H1 (cell line): ENCODE measurements around the gene TK1. TPM values are rescaled to one million over a fixed set of nuclear protein-coding genes. Genes with fewer than 3 reads are reported as not detected.

Experiments used
- CTCF ChIA-PET: fragments of 300-600 bp; sonication (Branson Sonifier 250); formaldehyde crosslinking; loops from one replicate; lab custom pipeline; 2021; ENCODE audit not compliant: partially characterized antibody; lab: Charles Lee
- POLR2A ChIA-PET: fragments of 300-600 bp; sonication (Branson Sonifier 250); formaldehyde crosslinking; loops from one replicate; lab custom pipeline; 2021; ENCODE audit warnings: inconsistent platforms; ENCODE audit not compliant: partially characterized antibody; lab: Charles Lee
- DNase-seq, 2 experiments: peaks; one replicate each; pipeline versions ENCODE4 v3.0.0 to v3.0.0-alpha.2; 2010 to 2022; ENCODE audit warnings: low spot score in 2 of 2, low read depth in 1 of 2, mixed read lengths in 1 of 2
- FAIRE-seq: peaks from 2 replicates; lab custom pipeline; 2011; peaks lifted over from hg19 to GRCh38; lab: Jason Lieb, UNC
- H2AFZ ChIP-seq: 2 replicates; pipeline ENCODE4 v1.8.1; 2012; ENCODE audit warnings: low read length, inconsistent platforms
- H2AK5ac ChIP-seq: 2 replicates; pipeline ENCODE4 v1.6.1; 2013; ENCODE audit warnings: low read depth, low read length
- H2BK120ac ChIP-seq: replicated peaks from 2 replicates; pipeline ENCODE3; 2013; ENCODE audit warnings: low read depth, low read length, inconsistent platforms
- H2BK12ac ChIP-seq: 2 replicates; pipeline ENCODE4 v1.6.1; 2013; ENCODE audit warnings: low read depth, low read length
- H2BK15ac ChIP-seq: 2 replicates; pipeline ENCODE4 v1.6.1; 2013; ENCODE audit warnings: low read length
- H2BK20ac ChIP-seq: 2 replicates; pipeline ENCODE4 v1.6.1; 2013; ENCODE audit warnings: low read length
- H2BK5ac ChIP-seq: 2 replicates; pipeline ENCODE4 v1.6.1; 2013; ENCODE audit warnings: low read depth, low read length
- H3K14ac ChIP-seq: 2 replicates; pipeline ENCODE4 v1.6.1; 2013; ENCODE audit warnings: inconsistent platforms; ENCODE audit not compliant: insufficient read length
- H3K18ac ChIP-seq: 2 replicates; pipeline ENCODE4 v1.6.1; 2013; ENCODE audit warnings: low read length; ENCODE audit errors: extremely low read depth
- H3K23ac ChIP-seq: 2 replicates; pipeline ENCODE4 v1.6.1; 2013; ENCODE audit warnings: inconsistent platforms; ENCODE audit not compliant: insufficient read length
- H3K23me2 ChIP-seq: 2 replicates; pipeline ENCODE4 v1.6.1; 2013; ENCODE audit warnings: low read depth, low read length
- H3K27ac ChIP-seq: 2 replicates; pipeline ENCODE4 v1.6.1; 2011; ENCODE audit warnings: low read depth, low read length, inconsistent platforms
- H3K27me3 ChIP-seq, 4 experiments: replicated peaks in 1 of 4; 1 replicate in 1 of 4; 2 replicates in 3 of 4; pipeline versions ENCODE4 v1.6.1 to v1.8.1; 2011 to 2013; ENCODE audit warnings: low read length in 3 of 4, mild to moderate bottlenecking in 3 of 4, inconsistent platforms in 2 of 4, mixed read lengths in 2 of 4, moderate library complexity in 1 of 4; ENCODE audit not compliant: control insufficient read depth in 3 of 4, insufficient read depth in 3 of 4; ENCODE audit errors: extremely low read depth in 1 of 4
- H3K36me3 ChIP-seq, 4 experiments: 2 replicates each; pipeline versions ENCODE4 v1.6.1 to v1.8.1; 2011 to 2013; ENCODE audit warnings: mild to moderate bottlenecking in 4 of 4, low read length in 3 of 4, moderate library complexity in 2 of 4, control low read depth in 1 of 4, inconsistent platforms in 1 of 4; ENCODE audit not compliant: insufficient read depth in 4 of 4, control insufficient read depth in 2 of 4
- H3K4ac ChIP-seq: replicated peaks from 2 replicates; pipeline ENCODE3; 2013; ENCODE audit warnings: low read length, low read depth, mixed read lengths, inconsistent platforms; ENCODE audit not compliant: insufficient read length
- H3K4me1 ChIP-seq, 4 experiments: replicated peaks in 1 of 4; 1 replicate in 1 of 4; 2 replicates in 3 of 4; pipeline versions ENCODE4 v1.6.1 to v1.8.1; 2011 to 2013; ENCODE audit warnings: low read length in 3 of 4, inconsistent platforms in 2 of 4, mixed read lengths in 1 of 4; ENCODE audit not compliant: insufficient read depth in 4 of 4, control insufficient read depth in 3 of 4
- H3K4me2 ChIP-seq, 2 experiments: 2 replicates each; pipeline versions ENCODE4 v1.6.1 to v1.8.1; 2011 to 2013; ENCODE audit warnings: low read depth in 2 of 2, low read length in 2 of 2, control low read depth in 1 of 2, inconsistent platforms in 1 of 2, mild to moderate bottlenecking in 1 of 2; ENCODE audit not compliant: insufficient read depth in 1 of 2
- H3K4me3 ChIP-seq, 4 experiments: fragments of 200-600, 300-600 bp in 1 of 4; sonication (generic), shearing (Covaris generic), sonication (Bioruptor Twin) in 1 of 4; 2 replicates each; pipeline versions ENCODE4 v1.5.1 to v1.8.1; 2011 to 2016; ENCODE audit warnings: low read length in 4 of 4, low read depth in 3 of 4, control low read depth in 2 of 4, inconsistent platforms in 2 of 4, mild to moderate bottlenecking in 2 of 4, mixed read lengths in 1 of 4, moderate library complexity in 1 of 4; ENCODE audit not compliant: insufficient read depth in 2 of 4; ENCODE audit errors: extremely low read depth in 1 of 4
- H3K56ac ChIP-seq: replicated peaks from 2 replicates; pipeline ENCODE3; 2013; ENCODE audit warnings: low read depth, mild to moderate bottlenecking, mixed read lengths, low read length, inconsistent platforms; ENCODE audit not compliant: insufficient read length
- H3K79me1 ChIP-seq: 2 replicates; pipeline ENCODE4 v1.6.1; 2013; ENCODE audit warnings: low read depth, low read length, control low read depth
- H3K79me2 ChIP-seq, 2 experiments: 2 replicates each; pipeline versions ENCODE4 v1.6.1 to v1.8.1; 2012 to 2013; ENCODE audit warnings: low read length in 2 of 2, mild to moderate bottlenecking in 2 of 2, inconsistent platforms in 1 of 2; ENCODE audit not compliant: insufficient read depth in 2 of 2, control insufficient read depth in 1 of 2
- H3K9ac ChIP-seq, 4 experiments: replicated peaks in 1 of 4; 1 replicate in 1 of 4; 2 replicates in 3 of 4; pipeline versions ENCODE4 v1.6.1 to v1.8.1; 2011 to 2013; ENCODE audit warnings: low read depth in 3 of 4, low read length in 3 of 4, control low read depth in 2 of 4, mild to moderate bottlenecking in 2 of 4, moderate library complexity in 2 of 4, inconsistent platforms in 1 of 4; ENCODE audit errors: extremely low read depth in 1 of 4
- H3K9me3 ChIP-seq, 2 experiments: 2 replicates each; pipeline versions ENCODE4 v1.6.1 to v1.8.1; 2012 to 2013; ENCODE audit warnings: mild to moderate bottlenecking in 2 of 2, moderate library complexity in 2 of 2, control low read depth in 1 of 2, inconsistent platforms in 1 of 2, low read depth in 1 of 2, low read length in 1 of 2, mixed read lengths in 1 of 2; ENCODE audit not compliant: insufficient read depth in 2 of 2
- H4K20me1 ChIP-seq, 2 experiments: replicated peaks in 1 of 2; 2 replicates each; pipeline versions ENCODE3 to v1.8.1; 2011 to 2013; ENCODE audit warnings: inconsistent platforms in 2 of 2, low read length in 2 of 2, mild to moderate bottlenecking in 1 of 2; ENCODE audit not compliant: insufficient read depth in 2 of 2, control insufficient read depth in 1 of 2
- H4K5ac ChIP-seq: 2 replicates; pipeline ENCODE4 v1.6.1; 2013; ENCODE audit warnings: low read length, low read depth, mixed read lengths, inconsistent platforms; ENCODE audit not compliant: insufficient read length
- H4K8ac ChIP-seq: 2 replicates; pipeline ENCODE4 v1.8.0; 2013; ENCODE audit warnings: mild to moderate bottlenecking, moderate library complexity, low read length, inconsistent platforms; ENCODE audit not compliant: insufficient read depth; ENCODE audit errors: extremely low read depth
- H4K91ac ChIP-seq: replicated peaks from 2 replicates; pipeline ENCODE3; 2013; ENCODE audit warnings: low read length, mixed read lengths, inconsistent platforms; ENCODE audit not compliant: insufficient read length
- CHD1 ChIP-seq: IDR thresholded peaks from 2 replicates; pipeline ENCODE4 v1.6.1; 2012; ENCODE audit warnings: low read depth, low read length, improper control_type of control experiment
- EP300 ChIP-seq, 2 experiments: IDR thresholded peaks; 1 replicate in 1 of 2; 2 replicates in 1 of 2; pipeline ENCODE4 v1.6.1; 2011 to 2012; ENCODE audit warnings: low read depth in 2 of 2, low read length in 2 of 2, mild to moderate bottlenecking in 2 of 2, borderline replicate concordance in 1 of 2, inconsistent platforms in 1 of 2, moderate library complexity in 1 of 2
- HDAC6 ChIP-seq: IDR thresholded peaks from one replicate; pipeline ENCODE4 v1.7.1; 2012; ENCODE audit warnings: low read depth, mild to moderate bottlenecking, inconsistent platforms, low read length, moderate library complexity
- JUN ChIP-seq: IDR thresholded peaks from 2 replicates; pipeline ENCODE4 v1.6.1; 2011; ENCODE audit warnings: low read depth, mild to moderate bottlenecking, improper control_type of control experiment, low read length
- KDM5A ChIP-seq: fragments of 200-600 bp; IDR thresholded peaks from 2 replicates; pipeline ENCODE4 v1.7.1; 2012; ENCODE audit warnings: mild to moderate bottlenecking, low read length, inconsistent platforms, mixed read lengths
- POU5F1 ChIP-seq: IDR thresholded peaks from 2 replicates; pipeline ENCODE4 v1.6.1; 2011; ENCODE audit warnings: low read depth, mild to moderate bottlenecking, low read length, moderate library complexity
- RAD21 ChIP-seq, 2 experiments: IDR thresholded peaks in 1 of 2; conservative IDR thresholded peaks in 1 of 2; 2 replicates each; pipeline ENCODE4 v1.6.1; 2011; ENCODE audit warnings: low read depth in 2 of 2, low read length in 2 of 2, improper control_type of control experiment in 1 of 2, inconsistent platforms in 1 of 2, mild to moderate bottlenecking in 1 of 2, moderate library complexity in 1 of 2
- SAP30 ChIP-seq: fragments of 300-600 bp; sonication (generic); IDR thresholded peaks from 2 replicates; pipeline ENCODE4 v1.7.1; 2012; ENCODE audit warnings: low read length, moderate library complexity, mild to moderate bottlenecking, inconsistent platforms; ENCODE audit not compliant: insufficient read depth, insufficient replicate concordance
- SIN3A ChIP-seq, 2 experiments: IDR thresholded peaks in 1 of 2; conservative IDR thresholded peaks in 1 of 2; 2 replicates each; pipeline ENCODE4 v1.6.1; 2011 to 2012; ENCODE audit warnings: low read length in 2 of 2, improper control_type of control experiment in 1 of 2, low read depth in 1 of 2, mild to moderate bottlenecking in 1 of 2
- SIX5 ChIP-seq: IDR thresholded peaks from 2 replicates; pipeline ENCODE4 v1.6.1; 2011; ENCODE audit warnings: mild to moderate bottlenecking, low read depth, low read length
- SP2 ChIP-seq: IDR thresholded peaks from 2 replicates; pipeline ENCODE4 v1.6.1; 2012; ENCODE audit warnings: mild to moderate bottlenecking, low read length, inconsistent platforms
- SRF ChIP-seq: IDR thresholded peaks from 2 replicates; pipeline ENCODE4 v1.6.1; 2011; ENCODE audit warnings: mild to moderate bottlenecking, low read depth, low read length, moderate library complexity
- TAF1 ChIP-seq: IDR thresholded peaks from 2 replicates; pipeline ENCODE4 v1.6.1; 2011; ENCODE audit warnings: mild to moderate bottlenecking, low read depth, low read length
- ZNF274 ChIP-seq: IDR thresholded peaks from 2 replicates; pipeline ENCODE4 v1.7.0; 2012; ENCODE audit warnings: low read length, borderline replicate concordance; ENCODE audit errors: extremely low read depth
- WGBS, 2 experiments: shearing (Covaris generic) in 1 of 2; methylation state at CpG; one replicate each; pipeline versions ENCODE4 v1.1.6 to v1.1.7; 2013 to 2015; ENCODE audit warnings: low lambda C conversion rate in 2 of 2, mixed read lengths in 2 of 2, inconsistent platforms in 1 of 2, low coverage in 1 of 2, missing lambda C conversion rate in 1 of 2; ENCODE audit not compliant: insufficient replicate concordance in 2 of 2, insufficient coverage in 1 of 2, insufficient read length in 1 of 2; ENCODE audit errors: extremely low coverage in 1 of 2, missing lambda C conversion rate in 1 of 2; 5-methylcytosine and 5-hydroxymethylcytosine counted together
- polyA plus RNA-seq, 7 experiments: library from polyadenylated mRNA; depleted of rRNA in 3 of 7; stranded (reverse) in 5 of 7; unstranded in 2 of 7; fragments of >200 nt in 5 of 7; fragments of 200-250 nt in 2 of 7; gene quantifications; 1 replicate in 5 of 7; 2 replicates in 1 of 7; 4 replicates in 1 of 7; pipeline versions ENCODE4 v1.2.1 to v1.2.3, GENCODE V29; 2011 to 2013; ENCODE audit warnings: missing spikeins in 2 of 7, mixed read lengths in 2 of 7
- total RNA-seq: library from RNA; stranded (reverse); fragmentation: NEBNext Ultra II Directional; extraction: Animal tissue kit (Norgen Biotek cat#: 25700); gene quantifications from 2 replicates; pipeline ENCODE4 v1.2.1, GENCODE V29; 2021

Gene TK1
- total and polyA plus RNA-seq, 2 of the 8 experiments (the other 6 are each of a cell fraction or from before 2014, with no cell fraction given): 66.9 to 147 TPM

DNA sequence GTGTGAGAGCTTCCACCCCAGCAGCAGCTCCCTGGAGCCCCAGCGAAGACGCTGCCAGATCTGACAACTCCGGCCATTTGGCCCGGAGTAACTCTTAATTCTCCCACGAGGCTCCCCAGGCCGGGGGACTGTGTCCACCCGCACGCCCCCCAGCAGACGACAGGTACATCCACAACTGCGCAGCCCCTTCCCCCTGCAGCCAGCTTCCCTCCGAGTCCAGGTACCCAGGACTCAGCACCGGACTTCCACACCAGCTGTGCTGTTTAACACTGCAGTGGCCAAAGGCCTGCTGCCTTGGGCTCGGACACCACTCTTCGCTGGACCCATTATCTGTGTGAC lies 11.2 kb downstream of the TK1 start:
- Histone ChIP-seq H3K23ac (no peak overlapping the region), H3K18ac (no peak overlapping the region), H3K4ac (no peak overlapping the region), H3K4me2 (no peak overlapping the region), H3K23me2 (no peaks in the 10 kb centered on the region), H3K14ac (no peak overlapping the region), H2AFZ (no peak overlapping the region), H2BK15ac (no peak overlapping the region), H3K9me3 (no peaks in the 10 kb centered on the region), H3K56ac (no peak overlapping the region), H4K8ac (no peak overlapping the region), H3K4me3 (no peak overlapping the region), H4K20me1 (peaks cover 12 to 19% of the 10 kb centered on the region in 2 experiments), H2BK20ac (no peak overlapping the region), H3K4me1 (peaks cover 5 to 22% (median 7%) of the 10 kb centered on the region in 4 experiments), H2AK5ac (no peak overlapping the region), H4K5ac (no peak overlapping the region), H3K27me3 (no peaks in the 10 kb centered on the region), H3K79me1 (no peaks in the 10 kb centered on the region), H3K27ac (no peak overlapping the region), H2BK120ac (no peak overlapping the region), H2BK5ac (no peak overlapping the region), H3K36me3 (peaks cover 16 to 58% (median 31%) of the 10 kb centered on the region in 4 experiments), H4K91ac (no peak overlapping the region), H2BK12ac (no peak overlapping the region), H3K9ac (no peak overlapping the region), H3K79me2 (no peaks in the 10 kb centered on the region)
- POLR2A ChIA-PET: interaction anchor here (0.9 to 10.2 kb wide), 16 partner anchors 8 to 147 kb away, joined by 3 to 131 read pairs (median 4); partner anchors contain the start of genes AFMID, TK1, TMC6 and TMC8
- CTCF ChIA-PET: interaction anchor here (0.6 to 10.0 kb wide), 24 partner anchors 9 to 1168 kb away, joined by 3 to 87 read pairs (median 8); partner anchors contain the start of genes AFMID and TK1
- 86% methylated on average over 14 of the region's 14 CpGs; no CpG with 5 or more reads in 1 of the 2 experiments for WGBS, 2 experiments
- TF ChIP-seq CHD1 (no peak), SP2 (no peak), KDM5A (no peak), SAP30 (no peak), JUN (no peak), SIX5 (no peak), RAD21 (IDR thresholded peaks at IDR 0.05 in 1 of 2, conservative IDR thresholded peaks at IDR 0.05 in 1 of 2; ENCODE audit: low read depth in 2 of 2, low read length in 2 of 2) (no peak), HDAC6 (no peak), EP300 (IDR thresholded peaks at IDR 0.05; ENCODE audit: borderline replicate concordance in 1 of 2, low read depth in 2 of 2, low read length in 2 of 2) (no peak), ZNF274 (no peak), TAF1 (no peak), POU5F1 (no peak), SRF (no peak), SIN3A (conservative IDR thresholded peaks at IDR 0.05 in 1 of 2, IDR thresholded peaks at IDR 0.05 in 1 of 2; ENCODE audit: low read depth in 1 of 2, low read length in 2 of 2) (no peak)
- DNase-seq: no peak
- FAIRE-seq: no peak
